AG04450 (cell line): ENCODE data around the gene TMEM135. TPM values are rescaled to one million over a fixed set of nuclear protein-coding genes. Genes with fewer than 3 reads are reported as not detected.
"Not testable (repeated sequence)": the region's sequence is repeated elsewhere in the genome, so short reads cannot be mapped to it uniquely, and the experiment has no call there.

Source experiments
- CTCF ChIA-PET: fragments of 300-600, 350-600 bp; formaldehyde crosslinking; extraction: SDS; loops from one replicate; lab custom pipeline; 2022; ENCODE audit warnings: antibody characterized with exemption, inconsistent platforms; lab: Charles Lee
- POLR2A ChIA-PET: fragments of 350-600 bp; formaldehyde crosslinking; extraction: SDS; loops from one replicate; lab custom pipeline; 2021; ENCODE audit warnings: antibody characterized with exemption, inconsistent platforms; lab: Yijun Ruan, JAX
- DNase-seq: peaks from one replicate; pipeline ENCODE4 v3.0.0-alpha.2; 2011; ENCODE audit warnings: low read depth, low spot score
- H3K27ac ChIP-seq: one replicate; pipeline ENCODE4 v1.5.1; 2012; ENCODE audit warnings: low read depth, low read length, control low read depth
- H3K27me3 ChIP-seq: one replicate; pipeline ENCODE4 v1.6.0; 2012; ENCODE audit warnings: low read length; ENCODE audit not compliant: control insufficient read depth, insufficient read depth
- H3K4me3 ChIP-seq: 2 replicates; pipeline ENCODE4 v1.5.1; 2011; ENCODE audit warnings: mild to moderate bottlenecking, low read depth, low read length, control low read depth
- H3K9me3 ChIP-seq: 2 replicates; pipeline ENCODE4 v1.5.1; 2012; ENCODE audit warnings: low read length; ENCODE audit not compliant: control insufficient read depth, insufficient read depth
- polyA plus RNA-seq: library from polyadenylated mRNA; depleted of rRNA; stranded (reverse); fragments of >200 nt; gene quantifications from 2 replicates; pipeline ENCODE4 v1.2.3, GENCODE V29; 2011
- TF ChIP-seq, protein P1 (sequence below): IDR thresholded peaks from 2 replicates; pipeline ENCODE4 v1.5.1; 2011; ENCODE audit warnings: low read depth, low read length, control low read depth, inconsistent platforms

The TMEM135 gene
- polyA plus RNA-seq, 1 experiment, result 12.6 TPM

DNA sequence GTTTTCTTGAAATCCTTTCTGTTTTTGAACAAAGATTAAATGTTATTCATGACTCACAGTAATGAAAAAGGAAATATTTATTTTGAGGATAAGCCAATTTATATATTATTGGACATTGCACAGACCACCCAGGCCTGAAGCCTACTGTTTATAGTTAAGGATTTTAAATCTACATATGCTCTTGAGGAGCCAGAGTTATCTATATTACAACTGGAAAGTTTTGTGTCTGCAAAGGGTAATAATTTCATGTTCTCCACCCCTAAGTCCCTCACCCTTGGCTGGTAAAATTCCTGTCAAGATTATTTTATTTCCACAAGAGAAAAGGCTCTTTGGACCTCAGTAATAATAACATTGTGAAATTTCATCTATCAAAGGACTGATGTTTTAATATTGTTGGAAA, 228.2 kb downstream of the TMEM135 start:
- no peaks in the 10 kb centered on the region for H3K9me3 ChIP-seq
- ChIA-PET CTCF (interaction anchor here (0.8 to 1.8 kb wide), 5 partner anchors 24 to 327 kb away, joined by 3 to 10 read pairs (median 5); no protein-coding TSS in a partner anchor), POLR2A (no interaction called here)
- H3K27ac ChIP-seq, result no peak overlapping the region
- DNase-seq, result no peak
- H3K4me3 ChIP-seq, result no peak overlapping the region
- no peaks in the 10 kb centered on the region for H3K27me3 ChIP-seq
- TF ChIP-seq, protein P1, sequence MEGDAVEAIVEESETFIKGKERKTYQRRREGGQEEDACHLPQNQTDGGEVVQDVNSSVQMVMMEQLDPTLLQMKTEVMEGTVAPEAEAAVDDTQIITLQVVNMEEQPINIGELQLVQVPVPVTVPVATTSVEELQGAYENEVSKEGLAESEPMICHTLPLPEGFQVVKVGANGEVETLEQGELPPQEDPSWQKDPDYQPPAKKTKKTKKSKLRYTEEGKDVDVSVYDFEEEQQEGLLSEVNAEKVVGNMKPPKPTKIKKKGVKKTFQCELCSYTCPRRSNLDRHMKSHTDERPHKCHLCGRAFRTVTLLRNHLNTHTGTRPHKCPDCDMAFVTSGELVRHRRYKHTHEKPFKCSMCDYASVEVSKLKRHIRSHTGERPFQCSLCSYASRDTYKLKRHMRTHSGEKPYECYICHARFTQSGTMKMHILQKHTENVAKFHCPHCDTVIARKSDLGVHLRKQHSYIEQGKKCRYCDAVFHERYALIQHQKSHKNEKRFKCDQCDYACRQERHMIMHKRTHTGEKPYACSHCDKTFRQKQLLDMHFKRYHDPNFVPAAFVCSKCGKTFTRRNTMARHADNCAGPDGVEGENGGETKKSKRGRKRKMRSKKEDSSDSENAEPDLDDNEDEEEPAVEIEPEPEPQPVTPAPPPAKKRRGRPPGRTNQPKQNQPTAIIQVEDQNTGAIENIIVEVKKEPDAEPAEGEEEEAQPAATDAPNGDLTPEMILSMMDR, result no peak

DNA sequence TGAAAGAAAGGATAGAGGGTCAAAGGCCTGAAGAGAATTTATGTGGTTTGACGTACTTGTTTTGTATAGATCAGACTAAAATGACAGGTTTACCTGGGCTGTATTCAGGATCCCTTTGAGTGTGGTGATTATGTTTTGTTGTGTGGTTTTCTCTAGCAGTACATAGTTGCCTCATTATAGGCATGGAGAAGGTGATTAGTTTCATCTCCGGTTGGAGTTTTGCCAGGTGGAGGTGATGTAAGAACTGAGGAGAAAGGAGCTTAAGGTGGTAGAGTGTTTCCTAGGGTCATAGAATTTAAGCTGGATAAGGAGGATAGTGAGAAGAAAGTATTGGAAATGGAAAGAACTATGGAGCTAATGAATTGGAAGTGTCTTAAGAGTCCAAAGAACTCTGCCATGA, 229.0 kb downstream of the TMEM135 start:
- no peak for DNase-seq
- ChIA-PET CTCF (interaction anchor here (0.8 to 1.5 kb wide), 4 partner anchors 24 to 328 kb away, joined by 3 to 6 read pairs (median 4); no protein-coding TSS in a partner anchor), POLR2A (no interaction called here)
- TF ChIP-seq, protein P1, result no peak
- Histone ChIP-seq H3K27ac (no peak overlapping the region), H3K4me3 (no peak overlapping the region), H3K9me3 (no peaks in the 10 kb centered on the region), H3K27me3 (no peaks in the 10 kb centered on the region)

DNA sequence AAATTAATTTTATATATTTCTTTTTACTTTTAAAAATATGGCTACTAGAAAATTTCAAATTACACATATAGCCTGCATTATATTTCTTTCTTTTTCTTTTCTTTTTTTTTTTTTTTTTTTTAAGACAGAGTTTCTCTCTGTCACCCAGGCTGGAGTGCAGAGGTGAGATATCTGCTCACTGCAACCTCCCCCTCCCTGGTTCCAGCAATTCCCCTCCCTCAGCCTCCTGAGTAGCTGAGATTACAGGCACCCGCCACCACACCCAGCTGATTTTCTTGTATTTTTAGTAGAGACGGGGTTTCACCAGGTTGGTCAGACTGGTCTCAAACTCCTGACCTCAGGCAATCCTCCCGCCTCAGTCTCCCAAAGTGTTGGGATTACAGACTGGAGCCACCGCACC, 234.2 kb downstream of the TMEM135 start:
- DNase-seq, H3K9me3 ChIP-seq, POLR2A ChIA-PET, H3K27me3 ChIP-seq, CTCF ChIA-PET, H3K4me3 ChIP-seq, H3K27ac ChIP-seq: not testable (repeated sequence)

DNA sequence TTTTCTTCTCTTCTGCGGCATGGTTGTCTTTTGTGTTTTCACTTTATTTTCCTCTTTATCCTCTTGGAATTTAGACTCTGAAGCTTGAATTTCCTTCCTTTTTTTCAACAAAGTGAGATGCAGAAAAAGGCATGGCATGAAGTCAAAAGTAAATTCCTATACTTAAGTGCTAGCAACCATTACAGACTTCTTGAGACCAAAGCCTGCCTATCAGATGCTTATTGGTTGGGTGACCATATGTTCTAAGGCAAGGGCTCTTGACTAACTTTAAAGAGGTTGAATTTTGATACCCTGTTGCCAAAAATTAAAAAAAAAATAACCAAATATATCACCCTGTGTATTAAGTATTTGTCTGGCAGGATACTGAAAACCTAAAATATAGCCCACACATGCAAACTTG, 237.4 kb downstream of the TMEM135 start:
- H3K9me3 ChIP-seq, result no peaks in the 10 kb centered on the region
- H3K4me3 ChIP-seq, result no peak overlapping the region
- TF ChIP-seq, protein P1, result no peak
- no peaks in the 10 kb centered on the region for H3K27me3 ChIP-seq
- ChIA-PET POLR2A (no interaction called here), CTCF (interaction anchor here (1.4 kb wide), 1 partner anchor 336 kb away, joined by 3 read pairs; no protein-coding TSS in a partner anchor)
- no peak overlapping the region for H3K27ac ChIP-seq
- DNase-seq, result no peak

DNA sequence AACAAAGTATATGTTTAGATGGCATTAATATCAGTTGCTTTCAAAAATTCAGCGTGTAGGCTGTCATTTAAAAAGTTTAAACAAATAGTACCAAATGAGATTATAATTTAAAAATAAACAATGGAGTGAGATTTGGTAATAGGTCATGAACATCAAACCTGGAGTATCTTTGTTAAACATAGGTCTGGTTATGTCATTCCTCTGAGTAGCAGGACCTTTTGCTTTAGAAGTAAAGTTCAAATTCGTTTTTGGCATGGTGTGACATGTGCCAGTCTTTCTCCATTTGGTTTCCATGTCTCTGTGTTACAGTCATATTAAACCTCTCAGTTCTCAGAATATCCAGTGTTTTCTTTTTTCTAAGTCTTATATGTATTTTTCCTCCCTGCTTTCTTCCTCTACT, 242.4 kb downstream of the TMEM135 start:
- H3K4me3 ChIP-seq, result no peak overlapping the region
- H3K9me3 ChIP-seq, result no peaks in the 10 kb centered on the region
- TF ChIP-seq, protein P1, result no peak
- DNase-seq, result no peak
- POLR2A ChIA-PET, result no interaction called here
- no peak overlapping the region for H3K27ac ChIP-seq
- CTCF ChIA-PET, result interaction anchor here (1.4 to 2.3 kb wide), 3 partner anchors 285 to 341 kb away, joined by 5 to 15 read pairs (median 6); no protein-coding TSS in a partner anchor
- no peaks in the 10 kb centered on the region for H3K27me3 ChIP-seq
